ENCODE measurements around the gene AHCYL2. TPM values are rescaled to one million over a fixed set of nuclear protein-coding genes. Genes with fewer than 3 reads are reported as not detected.
"Not testable (repeated sequence)": the region's sequence is repeated elsewhere in the genome, so short reads cannot be mapped to it uniquely, and the experiment has no call there.

The AHCYL2 gene
- total RNA-seq, 2 donors from 2014 or later, result 21.5 to 39.8 TPM

DNA sequence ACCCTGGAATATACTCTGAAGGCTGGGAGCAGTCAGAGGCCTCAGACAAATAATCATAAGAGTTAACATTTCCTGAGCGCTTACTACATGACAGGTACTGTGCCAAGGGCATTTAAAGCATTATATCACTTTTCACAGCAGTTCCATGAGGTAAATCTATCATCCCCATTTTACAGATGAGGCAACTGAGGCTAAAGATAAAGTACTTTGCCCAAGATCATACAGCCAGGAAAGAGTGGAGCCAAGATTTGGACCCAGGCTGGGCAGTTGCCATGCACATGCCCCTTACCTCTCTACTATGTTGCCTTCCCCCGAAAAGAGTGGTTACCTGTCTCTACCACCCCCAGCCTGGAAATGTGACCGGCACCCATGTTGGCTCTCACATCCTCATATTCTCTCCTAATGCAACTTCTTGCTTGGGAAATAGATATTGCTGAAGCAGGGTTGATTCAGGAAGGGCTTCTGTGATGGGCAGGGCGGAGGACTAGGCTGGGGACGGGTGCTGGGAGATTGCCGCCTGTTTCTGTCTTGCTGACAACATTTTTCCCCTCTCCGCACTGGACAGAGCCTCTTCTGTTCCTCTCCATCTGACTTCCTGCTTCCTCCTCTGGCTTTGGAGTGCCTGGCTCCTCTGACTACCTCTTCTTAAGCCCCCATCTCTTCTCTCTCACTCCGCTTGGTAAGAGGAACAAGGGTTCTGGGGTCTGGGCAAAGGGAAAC is 22.6 kb upstream of the AHCYL2 start:
- Mint-ChIP-seq H3K27ac (no peak overlapping the region), H3K36me3 (ENCODE audit: low read depth) (no peaks in the 10 kb centered on the region), H3K4me1 (no peaks in the 10 kb centered on the region), H3K27me3 (peaks cover 4% of the 10 kb centered on the region), H3K4me3 (no peak overlapping the region), H3K9me3 (no peaks in the 10 kb centered on the region)
- ATAC-seq (replicated peaks), result no peak

DNA sequence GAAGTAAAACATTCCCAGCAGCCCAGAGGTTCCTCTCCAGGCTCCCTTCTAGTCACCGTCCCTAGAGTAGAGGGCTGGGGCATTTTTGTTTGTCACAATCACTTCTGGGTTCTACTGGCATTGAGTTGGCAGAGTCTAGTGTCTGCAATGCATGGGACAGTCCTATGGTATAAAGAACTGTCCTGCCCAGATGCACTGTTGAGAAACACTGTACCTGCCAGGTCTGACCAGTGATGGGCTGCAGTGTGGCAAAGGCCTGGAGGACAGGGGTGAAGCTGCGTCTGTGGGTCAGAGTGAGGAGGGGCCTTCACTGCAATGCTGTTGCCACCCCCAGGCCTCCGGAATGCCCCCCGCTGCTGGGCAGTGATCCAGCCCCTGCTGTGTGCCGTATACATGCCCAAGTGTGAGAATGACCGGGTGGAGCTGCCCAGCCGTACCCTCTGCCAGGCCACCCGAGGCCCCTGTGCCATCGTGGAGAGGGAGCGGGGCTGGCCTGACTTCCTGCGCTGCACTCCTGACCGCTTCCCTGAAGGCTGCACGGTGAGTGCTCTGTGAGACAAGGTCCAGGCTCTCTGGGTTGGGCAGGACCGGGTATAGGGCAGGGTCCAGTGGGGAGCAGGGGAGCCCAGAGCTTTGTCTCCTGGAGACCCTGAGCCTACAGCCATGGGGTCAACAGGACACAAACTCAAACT is 21.6 kb upstream of the AHCYL2 start:
- Mint-ChIP-seq H3K36me3 (ENCODE audit: low read depth) (no peaks in the 10 kb centered on the region), H3K27me3 (peaks cover 4% of the 10 kb centered on the region), H3K4me3 (no peak overlapping the region), H3K9me3 (no peaks in the 10 kb centered on the region), H3K27ac (no peak overlapping the region), H3K4me1 (no peaks in the 10 kb centered on the region)
- ATAC-seq (replicated peaks), result no peak

DNA sequence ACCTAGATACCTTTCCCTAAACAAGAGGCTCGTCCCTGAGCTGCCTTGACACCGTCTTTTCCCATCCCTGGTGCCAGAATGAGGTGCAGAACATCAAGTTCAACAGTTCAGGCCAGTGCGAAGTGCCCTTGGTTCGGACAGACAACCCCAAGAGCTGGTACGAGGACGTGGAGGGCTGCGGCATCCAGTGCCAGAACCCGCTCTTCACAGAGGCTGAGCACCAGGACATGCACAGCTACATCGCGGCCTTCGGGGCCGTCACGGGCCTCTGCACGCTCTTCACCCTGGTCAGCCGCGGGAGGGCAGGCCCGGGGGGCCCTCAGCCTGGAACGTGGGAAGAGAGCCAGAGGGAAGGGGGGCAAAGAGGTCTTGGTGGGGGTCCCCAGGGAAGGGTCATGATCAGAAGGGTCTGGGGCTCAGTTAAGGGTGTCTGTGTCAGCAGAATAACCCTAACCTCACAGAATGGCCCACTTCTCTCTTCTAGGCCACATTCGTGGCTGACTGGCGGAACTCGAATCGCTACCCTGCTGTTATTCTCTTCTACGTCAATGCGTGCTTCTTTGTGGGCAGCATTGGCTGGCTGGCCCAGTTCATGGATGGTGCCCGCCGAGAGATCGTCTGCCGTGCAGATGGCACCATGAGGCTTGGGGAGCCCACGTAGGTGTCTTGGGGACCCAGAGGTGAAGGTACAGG is 19.6 kb upstream of the AHCYL2 start:
- Mint-ChIP-seq H3K4me1 (no peaks in the 10 kb centered on the region), H3K27ac (no peak overlapping the region), H3K36me3 (ENCODE audit: low read depth) (no peaks in the 10 kb centered on the region), H3K9me3 (no peaks in the 10 kb centered on the region), H3K27me3 (peaks cover 4% of the 10 kb centered on the region), H3K4me3 (no peak overlapping the region)
- no peak for ATAC-seq (replicated peaks)

DNA sequence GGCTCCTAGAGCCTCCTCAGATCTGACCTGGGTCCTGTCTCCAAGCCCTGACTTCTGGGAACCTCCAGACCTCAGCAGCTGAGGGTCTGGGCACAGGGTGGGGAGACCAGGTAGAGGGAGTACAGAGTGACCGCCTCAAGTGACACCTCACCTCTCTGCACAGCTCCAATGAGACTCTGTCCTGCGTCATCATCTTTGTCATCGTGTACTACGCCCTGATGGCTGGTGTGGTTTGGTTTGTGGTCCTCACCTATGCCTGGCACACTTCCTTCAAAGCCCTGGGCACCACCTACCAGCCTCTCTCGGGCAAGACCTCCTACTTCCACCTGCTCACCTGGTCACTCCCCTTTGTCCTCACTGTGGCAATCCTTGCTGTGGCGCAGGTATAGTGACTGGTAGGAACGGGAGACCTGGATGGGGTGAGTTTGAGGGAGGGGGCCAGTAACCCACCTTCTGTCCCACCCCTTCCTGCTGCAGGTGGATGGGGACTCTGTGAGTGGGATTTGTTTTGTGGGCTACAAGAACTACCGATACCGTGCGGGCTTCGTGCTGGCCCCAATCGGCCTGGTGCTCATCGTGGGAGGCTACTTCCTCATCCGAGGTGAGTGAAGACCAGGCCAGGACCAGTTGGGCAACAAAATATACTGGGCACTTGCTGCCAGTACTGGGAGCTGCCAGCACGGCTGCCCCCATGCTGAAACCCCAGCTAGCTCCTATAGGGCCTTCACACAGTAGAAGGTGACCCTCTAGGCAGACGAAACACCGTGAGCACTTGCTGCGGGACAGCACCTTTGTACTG is 18.6 kb upstream of the AHCYL2 start:
- no peaks in the 10 kb centered on the region for H3K9me3 Mint-ChIP-seq
- no peaks in the 10 kb centered on the region for H3K4me1 Mint-ChIP-seq
- H3K36me3 Mint-ChIP-seq (ENCODE audit: low read depth), result no peaks in the 10 kb centered on the region
- H3K27me3 Mint-ChIP-seq, result peaks cover 4% of the 10 kb centered on the region
- H3K27ac Mint-ChIP-seq, result no peak overlapping the region
- ATAC-seq (replicated peaks), result peak; percentile 44
- no peak overlapping the region for H3K4me3 Mint-ChIP-seq

DNA sequence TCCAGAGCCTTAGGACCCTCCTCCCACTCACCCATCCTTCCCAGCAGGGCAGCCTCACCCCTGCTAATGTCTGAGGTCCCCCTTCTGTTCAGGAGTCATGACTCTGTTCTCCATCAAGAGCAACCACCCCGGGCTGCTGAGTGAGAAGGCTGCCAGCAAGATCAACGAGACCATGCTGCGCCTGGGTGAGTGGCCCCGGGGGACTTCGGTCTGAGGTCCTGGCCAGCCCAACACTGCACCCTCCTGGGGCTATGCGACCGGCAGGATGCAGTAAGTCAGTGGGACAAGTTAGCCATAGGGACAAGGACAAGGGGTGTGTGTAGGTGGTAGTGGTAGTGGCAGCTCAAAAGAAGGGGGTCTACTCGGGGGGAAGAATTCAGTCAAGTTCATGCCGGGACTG is 16.2 kb upstream of the AHCYL2 start:
- no peak for ATAC-seq (replicated peaks)
- peaks cover 2% of the 10 kb centered on the region for H3K27me3 Mint-ChIP-seq
- no peak overlapping the region for H3K4me3 Mint-ChIP-seq
- H3K9me3 Mint-ChIP-seq, result no peaks in the 10 kb centered on the region
- no peak overlapping the region for H3K27ac Mint-ChIP-seq
- H3K4me1 Mint-ChIP-seq, result no peaks in the 10 kb centered on the region
- H3K36me3 Mint-ChIP-seq (ENCODE audit: low read depth), result no peaks in the 10 kb centered on the region

DNA sequence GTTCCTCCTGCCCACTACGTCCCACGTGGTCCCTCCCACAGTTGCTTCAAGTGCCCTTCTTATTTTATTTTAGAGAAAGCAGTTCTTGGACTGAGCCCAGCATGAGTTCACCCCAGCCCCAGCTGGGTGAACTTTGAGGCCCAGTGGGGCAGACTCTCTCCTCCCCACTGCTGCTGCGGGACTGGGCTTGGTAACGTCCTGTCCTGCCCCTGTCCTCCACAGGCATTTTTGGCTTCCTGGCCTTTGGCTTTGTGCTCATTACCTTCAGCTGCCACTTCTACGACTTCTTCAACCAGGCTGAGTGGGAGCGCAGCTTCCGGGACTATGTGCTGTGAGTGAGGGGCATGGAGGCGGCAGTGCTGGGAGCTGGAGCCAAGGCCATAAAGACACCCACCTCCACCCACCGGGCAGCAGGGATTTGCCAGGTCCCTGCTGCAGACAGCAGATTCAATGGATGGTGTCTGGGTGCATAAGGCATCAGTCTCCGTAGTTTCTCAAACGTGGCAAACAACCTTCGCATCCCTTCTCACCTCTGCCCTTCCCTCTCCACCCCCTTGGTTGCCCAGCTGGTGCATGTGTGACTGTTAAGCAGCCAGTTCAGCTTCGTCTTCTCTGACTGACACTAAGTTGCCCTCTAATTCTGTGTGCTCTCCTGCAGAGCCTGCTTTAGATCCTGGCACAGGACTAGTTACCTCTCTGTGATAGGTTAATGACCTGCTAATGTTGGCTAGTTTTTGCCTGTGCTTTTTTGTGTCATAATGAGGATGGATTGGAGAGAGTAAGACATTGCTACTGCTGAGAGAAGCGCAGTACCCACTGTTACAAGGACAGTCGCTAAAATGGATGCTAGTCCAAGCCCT is 15.5 kb upstream of the AHCYL2 start:
- Mint-ChIP-seq H3K27me3 (peaks cover 4% of the 10 kb centered on the region), H3K4me1 (no peaks in the 10 kb centered on the region), H3K4me3 (no peak overlapping the region), H3K36me3 (ENCODE audit: low read depth) (no peaks in the 10 kb centered on the region), H3K9me3 (no peaks in the 10 kb centered on the region), H3K27ac (no peak overlapping the region)
- no peak for ATAC-seq (replicated peaks)

DNA sequence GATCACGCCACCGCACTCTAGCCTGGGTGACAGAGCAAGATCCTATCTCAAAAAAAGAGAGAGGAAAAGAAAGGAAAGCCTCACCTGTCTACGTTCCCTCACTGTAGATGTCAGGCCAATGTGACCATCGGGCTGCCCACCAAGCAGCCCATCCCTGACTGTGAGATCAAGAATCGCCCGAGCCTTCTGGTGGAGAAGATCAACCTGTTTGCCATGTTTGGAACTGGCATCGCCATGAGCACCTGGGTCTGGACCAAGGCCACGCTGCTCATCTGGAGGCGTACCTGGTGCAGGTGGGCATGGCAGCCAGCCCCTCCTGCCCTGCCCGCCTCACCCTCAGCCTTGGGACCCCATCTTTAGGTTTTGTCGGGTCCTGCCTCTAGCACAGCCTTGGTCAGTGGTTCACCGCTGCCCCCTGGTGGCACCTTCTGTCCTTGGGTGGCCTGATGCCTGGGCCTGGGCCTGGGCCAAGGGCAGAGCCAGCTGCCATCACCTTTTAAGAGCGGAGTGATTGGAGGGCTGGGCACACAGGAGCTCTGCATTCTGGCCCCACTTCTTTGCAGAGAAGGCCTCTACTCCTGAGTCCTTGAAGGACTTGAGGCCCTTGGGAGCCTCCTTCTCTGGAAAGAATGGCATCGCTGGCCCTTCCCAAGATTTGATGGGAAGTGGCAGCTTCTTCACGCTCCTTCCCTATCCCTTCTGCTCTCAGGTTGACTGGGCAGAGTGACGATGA is 14.4 kb upstream of the AHCYL2 start:
- Mint-ChIP-seq H3K4me3 (no peak overlapping the region), H3K27ac (no peak overlapping the region), H3K27me3 (peaks cover 4% of the 10 kb centered on the region), H3K9me3 (no peaks in the 10 kb centered on the region), H3K4me1 (no peaks in the 10 kb centered on the region), H3K36me3 (ENCODE audit: low read depth) (no peaks in the 10 kb centered on the region)
- peak; percentile 83 for ATAC-seq (replicated peaks)

DNA sequence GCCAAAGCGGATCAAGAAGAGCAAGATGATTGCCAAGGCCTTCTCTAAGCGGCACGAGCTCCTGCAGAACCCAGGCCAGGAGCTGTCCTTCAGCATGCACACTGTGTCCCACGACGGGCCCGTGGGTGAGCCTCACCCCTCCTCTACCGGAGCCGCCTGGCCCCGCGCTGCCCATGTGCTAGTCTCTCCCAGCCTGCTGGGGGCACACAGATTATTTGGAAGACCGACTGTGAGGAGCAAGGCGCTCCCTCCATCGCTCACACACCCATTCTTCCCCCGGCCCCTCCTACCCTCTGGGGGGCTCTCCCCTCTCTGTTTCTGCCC is 13.9 kb upstream of the AHCYL2 start:
- H3K4me1 Mint-ChIP-seq, result no peaks in the 10 kb centered on the region
- H3K27me3 Mint-ChIP-seq, result peaks cover 7% of the 10 kb centered on the region
- no peak overlapping the region for H3K4me3 Mint-ChIP-seq
- no peaks in the 10 kb centered on the region for H3K36me3 Mint-ChIP-seq (ENCODE audit: low read depth)
- H3K27ac Mint-ChIP-seq, result no peak overlapping the region
- ATAC-seq (replicated peaks), result no peak
- H3K9me3 Mint-ChIP-seq, result no peaks in the 10 kb centered on the region

DNA sequence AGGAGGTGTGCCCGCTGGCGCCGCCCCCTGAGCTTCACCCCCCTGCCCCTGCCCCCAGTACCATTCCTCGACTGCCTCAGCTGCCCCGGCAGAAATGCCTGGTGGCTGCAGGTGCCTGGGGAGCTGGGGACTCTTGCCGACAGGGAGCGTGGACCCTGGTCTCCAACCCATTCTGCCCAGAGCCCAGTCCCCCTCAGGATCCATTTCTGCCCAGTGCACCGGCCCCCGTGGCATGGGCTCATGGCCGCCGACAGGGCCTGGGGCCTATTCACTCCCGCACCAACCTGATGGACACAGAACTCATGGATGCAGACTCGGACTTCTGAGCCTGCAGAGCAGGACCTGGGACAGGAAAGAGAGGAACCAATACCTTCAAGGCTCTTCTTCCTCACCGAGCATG is 12.7 kb upstream of the AHCYL2 start:
- Mint-ChIP-seq H3K36me3 (ENCODE audit: low read depth) (no peaks in the 10 kb centered on the region), H3K27ac (no peak overlapping the region), H3K27me3 (peaks cover 7% of the 10 kb centered on the region), H3K4me1 (no peaks in the 10 kb centered on the region), H3K9me3 (no peaks in the 10 kb centered on the region), H3K4me3 (no peak overlapping the region)
- ATAC-seq (replicated peaks), result no peak

DNA sequence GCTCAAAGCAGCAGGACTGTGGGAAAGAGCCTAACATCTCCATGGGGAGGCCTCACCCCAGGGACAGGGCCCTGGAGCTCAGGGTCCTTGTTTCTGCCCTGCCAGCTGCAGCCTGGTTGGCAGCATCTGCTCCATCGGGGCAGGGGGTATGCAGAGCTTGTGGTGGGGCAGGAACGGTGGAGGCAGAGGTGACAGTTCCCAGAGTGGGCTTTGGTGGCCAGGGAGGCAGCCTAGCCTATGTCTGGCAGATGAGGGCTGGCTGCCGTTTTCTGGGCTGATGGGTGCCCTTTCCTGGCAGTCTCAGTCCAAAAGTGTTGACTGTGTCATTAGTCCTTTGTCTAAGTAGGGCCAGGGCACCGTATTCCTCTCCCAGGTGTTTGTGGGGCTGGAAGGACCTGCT is 12.2 kb upstream of the AHCYL2 start:
- Mint-ChIP-seq H3K27me3 (peaks cover 7% of the 10 kb centered on the region), H3K9me3 (no peaks in the 10 kb centered on the region), H3K27ac (no peak overlapping the region), H3K4me1 (no peaks in the 10 kb centered on the region), H3K36me3 (ENCODE audit: low read depth) (no peaks in the 10 kb centered on the region), H3K4me3 (no peak overlapping the region)
- ATAC-seq (replicated peaks), result no peak

DNA sequence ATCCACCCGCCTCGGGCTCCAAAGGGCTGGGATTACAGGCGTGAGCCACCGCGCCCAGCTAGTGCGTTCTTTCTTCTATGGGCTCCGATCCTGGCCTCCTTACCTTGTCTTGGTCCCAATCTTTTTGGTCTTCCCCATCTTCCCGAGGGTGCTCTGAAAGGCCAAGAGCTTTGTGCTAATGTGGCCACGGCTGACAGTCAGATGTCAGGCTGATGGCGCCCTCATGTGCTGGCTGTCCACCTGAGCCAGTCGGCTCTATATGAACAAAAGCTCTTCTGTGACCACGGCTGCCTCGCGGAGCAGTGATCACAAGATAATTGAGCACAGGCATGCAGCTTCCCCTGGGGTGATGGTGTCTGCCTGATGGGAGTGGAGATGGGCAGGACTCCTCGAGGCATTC is 11.0 kb upstream of the AHCYL2 start:
- Mint-ChIP-seq H3K4me3 (no peak overlapping the region), H3K27ac (no peak overlapping the region), H3K36me3 (ENCODE audit: low read depth) (no peaks in the 10 kb centered on the region), H3K27me3 (peaks cover 10% of the 10 kb centered on the region), H3K4me1 (no peaks in the 10 kb centered on the region), H3K9me3 (no peaks in the 10 kb centered on the region)
- no peak for ATAC-seq (replicated peaks)

DNA sequence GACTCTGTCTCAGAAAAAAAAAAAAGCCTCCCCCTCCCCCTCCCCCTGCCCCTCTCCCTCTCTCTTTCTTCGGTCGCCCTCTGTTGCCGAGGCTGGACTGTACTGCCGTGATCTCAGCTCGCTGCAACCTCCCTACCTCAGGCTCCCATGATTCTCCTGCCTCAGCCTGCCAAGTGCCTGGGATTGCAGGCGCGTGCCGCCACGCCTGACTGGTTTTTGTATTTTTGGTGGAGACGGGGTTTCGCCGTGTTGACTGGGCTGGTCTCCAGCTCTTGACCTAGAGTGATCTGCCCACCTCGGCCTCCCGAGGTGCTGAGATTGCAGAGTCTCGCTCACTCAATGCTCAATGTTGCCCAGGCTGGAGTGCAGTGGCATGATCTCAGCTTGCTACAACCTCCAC is 9.1 kb upstream of the AHCYL2 start:
- not testable (repeated sequence) for H3K4me3 Mint-ChIP-seq; H3K27ac Mint-ChIP-seq; H3K36me3 Mint-ChIP-seq (ENCODE audit: low read depth); H3K9me3 Mint-ChIP-seq; ATAC-seq (replicated peaks); H3K4me1 Mint-ChIP-seq
- peaks cover 10% of the 10 kb centered on the region for H3K27me3 Mint-ChIP-seq

DNA sequence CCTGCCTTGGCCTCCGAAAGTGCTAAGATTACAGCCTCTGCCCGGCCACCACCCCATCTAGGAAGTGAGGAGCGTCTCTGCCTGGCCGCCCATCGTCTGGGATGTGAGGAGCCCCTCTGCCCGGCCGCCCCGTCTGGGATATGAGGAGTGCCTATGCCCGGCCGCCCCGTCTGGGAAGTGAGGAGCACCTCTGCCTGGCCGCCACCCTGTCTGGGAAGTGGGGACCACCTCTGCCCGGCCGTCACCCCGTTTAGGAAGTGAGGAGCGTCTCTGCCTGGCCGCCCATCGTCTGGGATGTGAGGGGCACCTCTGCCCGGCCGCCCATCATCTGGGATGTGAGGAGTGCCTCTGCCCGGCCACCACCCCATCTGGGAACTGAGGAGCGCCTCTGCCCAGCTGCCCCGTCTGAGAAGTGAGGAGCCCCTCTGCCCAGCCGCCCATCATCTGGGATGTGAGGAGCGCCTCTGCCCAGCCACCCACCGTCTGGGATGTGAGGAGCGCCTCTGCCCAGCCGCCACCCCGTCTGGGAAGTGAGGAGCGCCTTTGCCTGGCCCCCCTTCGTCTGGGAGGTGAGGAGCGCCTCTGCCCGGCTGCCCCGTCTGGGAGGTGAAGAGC is 8.6 kb upstream of the AHCYL2 start:
- not testable (repeated sequence) for ATAC-seq (replicated peaks); H3K27ac Mint-ChIP-seq; H3K4me1 Mint-ChIP-seq; H3K9me3 Mint-ChIP-seq; H3K4me3 Mint-ChIP-seq; H3K36me3 Mint-ChIP-seq (ENCODE audit: low read depth)
- peaks cover 10% of the 10 kb centered on the region for H3K27me3 Mint-ChIP-seq

Data from activated T-helper 17 cell treated with anti-CD3 and anti-CD28 coated beads, Interleukin-2, amount 50 U/mL, for 72 hours (primary cell).